ENCODE data around the gene FOXL1. TPM values are rescaled to one million over a fixed set of nuclear protein-coding genes. Genes with fewer than 3 reads are reported as not detected.

The FOXL1 gene
- total RNA-seq, 1 experiment from 2014 or later, result 0.13 TPM

- H3K9me3 ChIP-seq (ENCODE audit: low read depth, low read length, poor library complexity, severe bottlenecking), result no peaks in the 10 kb centered on the region
- no peak overlapping the region for H3K27ac ChIP-seq (ENCODE audit: low read depth, low read length, poor library complexity, severe bottlenecking)
- H3K4me1 ChIP-seq (ENCODE audit: insufficient read depth, low read length, poor library complexity, severe bottlenecking), result no peaks in the 10 kb centered on the region
- intact Hi-C loops (cut with micrococcal nuclease; ENCODE audit: unreplicated experiment), result no loop called here
- BruUV-seq (replicated peaks), result no TSS peak
- CTCF ChIA-PET, result no interaction called here
- TF ChIP-seq CTCF (conservative IDR thresholded peaks at IDR 0.05; ENCODE audit: low read depth, low read length) (no peak), EZH2 (IDR thresholded peaks at IDR 0.05; ENCODE audit: borderline replicate concordance, low read depth, low read length, poor library complexity, severe bottlenecking) (no peak)
- H3K4me3 ChIP-seq (ENCODE audit: low read depth, low read length, poor library complexity, severe bottlenecking), result no peak overlapping the region
- POLR2A ChIA-PET (ENCODE audit: low non-redundant PET), result no interaction called here
- H3K27me3 ChIP-seq (replicated peaks; ENCODE audit: insufficient read depth, low read depth, low read length, poor library complexity), result no peaks in the 10 kb centered on the region
- DNase-seq (ENCODE audit: low spot score), result no peak
- H3K36me3 ChIP-seq (ENCODE audit: insufficient read depth, low read length, poor library complexity, severe bottlenecking), result no peaks in the 10 kb centered on the region
Measured at GRCh38 chr16:86625029-86625428, 46.7 kb downstream of the FOXL1 start.

- no peaks in the 10 kb centered on the region for H3K4me1 ChIP-seq (ENCODE audit: insufficient read depth, low read length, poor library complexity, severe bottlenecking)
- no peak overlapping the region for H3K27ac ChIP-seq (ENCODE audit: low read depth, low read length, poor library complexity, severe bottlenecking)
- TF ChIP-seq EZH2 (IDR thresholded peaks at IDR 0.05; ENCODE audit: borderline replicate concordance, low read depth, low read length, poor library complexity, severe bottlenecking), result no peak
- TF ChIP-seq CTCF (conservative IDR thresholded peaks at IDR 0.05; ENCODE audit: low read depth, low read length), result no peak
- H3K4me3 ChIP-seq (ENCODE audit: low read depth, low read length, poor library complexity, severe bottlenecking), result no peak overlapping the region
- intact Hi-C loops (cut with micrococcal nuclease; ENCODE audit: unreplicated experiment), result no loop called here
- CTCF ChIA-PET, result no interaction called here
- H3K27me3 ChIP-seq (replicated peaks; ENCODE audit: insufficient read depth, low read depth, low read length, poor library complexity), result no peaks in the 10 kb centered on the region
- POLR2A ChIA-PET (ENCODE audit: low non-redundant PET), result no interaction called here
- no peak for DNase-seq (ENCODE audit: low spot score)
- BruUV-seq (replicated peaks), result no TSS peak
- H3K36me3 ChIP-seq (ENCODE audit: insufficient read depth, low read length, poor library complexity, severe bottlenecking), result no peaks in the 10 kb centered on the region
- no peaks in the 10 kb centered on the region for H3K9me3 ChIP-seq (ENCODE audit: low read depth, low read length, poor library complexity, severe bottlenecking)
Measured at GRCh38 chr16:86625821-86626220, 47.5 kb downstream of the FOXL1 start.

GRCh38 chr16:86626284-86626683 lies 47.9 kb downstream of the FOXL1 start:
- Histone ChIP-seq H3K36me3 (ENCODE audit: insufficient read depth, low read length, poor library complexity, severe bottlenecking) (no peaks in the 10 kb centered on the region), H3K9me3 (ENCODE audit: low read depth, low read length, poor library complexity, severe bottlenecking) (no peaks in the 10 kb centered on the region), H3K4me3 (ENCODE audit: low read depth, low read length, poor library complexity, severe bottlenecking) (no peak overlapping the region), H3K27ac (ENCODE audit: low read depth, low read length, poor library complexity, severe bottlenecking) (no peak overlapping the region), H3K27me3 (replicated peaks; ENCODE audit: insufficient read depth, low read depth, low read length, poor library complexity) (no peaks in the 10 kb centered on the region), H3K4me1 (ENCODE audit: insufficient read depth, low read length, poor library complexity, severe bottlenecking) (no peaks in the 10 kb centered on the region)
- no peak for DNase-seq (ENCODE audit: low spot score)
- ChIA-PET POLR2A (ENCODE audit: low non-redundant PET) (no interaction called here), CTCF (no interaction called here)
- no TSS peak for BruUV-seq (replicated peaks)
- no peak for TF ChIP-seq EZH2 (IDR thresholded peaks at IDR 0.05; ENCODE audit: borderline replicate concordance, low read depth, low read length, poor library complexity, severe bottlenecking)
- TF ChIP-seq CTCF (conservative IDR thresholded peaks at IDR 0.05; ENCODE audit: low read depth, low read length), result no peak
- intact Hi-C loops (cut with micrococcal nuclease; ENCODE audit: unreplicated experiment), result no loop called here
